Endothelial cell of umbilical vein (primary cell): Measurements from ENCODE around the gene ENAH. TPM values are rescaled to one million over a fixed set of nuclear protein-coding genes. Genes with fewer than 3 reads are reported as not detected.

Experiments used
- BruUV-seq: library from RNA; stranded (reverse); fragments of 400-500 nt; replicated peaks from 2 replicates; lab custom pipeline; 2021; lab: Mats Ljungman, UMichigan
- CTCF ChIA-PET: fragments of 300-600, 350-600 bp; sonication (Branson Sonifier 250); formaldehyde crosslinking; loops from one replicate; lab custom pipeline; 2021; ENCODE audit warnings: antibody characterized with exemption, inconsistent platforms; lab: Charles Lee
- POLR2A ChIA-PET: fragments of 300-600, 350-600 bp; sonication (Branson Sonifier 250); formaldehyde crosslinking; loops from one replicate; lab custom pipeline; 2021; ENCODE audit warnings: antibody characterized with exemption, inconsistent platforms; lab: Charles Lee
- DNase-seq: peaks from one replicate; pipeline ENCODE4 v3.0.0-alpha.2; 2011; ENCODE audit warnings: low read depth, low spot score
- FAIRE-seq: peaks from 2 replicates; lab custom pipeline; 2011; peaks lifted over from hg19 to GRCh38; lab: Jason Lieb, UNC
- H2AFZ ChIP-seq: 2 replicates; pipeline ENCODE4 v1.6.0; 2012; ENCODE audit warnings: low read depth, low read length, control low read depth, inconsistent platforms
- H3K27ac ChIP-seq: 2 replicates; pipeline ENCODE4 v1.5.1; 2011; ENCODE audit warnings: low read depth, mild to moderate bottlenecking, control low read depth, low read length, moderate library complexity; ENCODE audit not compliant: insufficient read depth
- H3K27me3 ChIP-seq, 2 experiments: 2 replicates each; pipeline versions ENCODE4 v1.6.0 to v1.6.1; 2011; ENCODE audit warnings: low read length in 2 of 2, mixed read lengths in 1 of 2; ENCODE audit not compliant: control insufficient read depth in 2 of 2, insufficient read depth in 2 of 2
- H3K36me3 ChIP-seq, 2 experiments: 2 replicates in 1 of 2; 3 replicates in 1 of 2; pipeline ENCODE4 v1.5.1; 2011; ENCODE audit warnings: low read length in 2 of 2, mild to moderate bottlenecking in 1 of 2, moderate library complexity in 1 of 2; ENCODE audit not compliant: control insufficient read depth in 2 of 2, insufficient read depth in 2 of 2; ENCODE audit errors: extremely low read depth in 1 of 2
- H3K4me1 ChIP-seq: 3 replicates; pipeline ENCODE4 v1.5.1; 2011; ENCODE audit warnings: mild to moderate bottlenecking, low read length; ENCODE audit not compliant: control insufficient read depth, insufficient read depth; ENCODE audit errors: extremely low read depth
- H3K4me2 ChIP-seq: 2 replicates; pipeline ENCODE4 v1.6.1; 2011; ENCODE audit warnings: low read length, control low read depth, mixed read lengths; ENCODE audit not compliant: insufficient read depth
- H3K4me3 ChIP-seq, 3 experiments: fragments of 200-600 bp in 1 of 3; sonication (generic), shearing (Covaris generic) in 1 of 3; replicated peaks in 1 of 3; 2 replicates each; pipeline ENCODE4 v1.5.1; 2011 to 2016; ENCODE audit warnings: control low read depth in 3 of 3, low read length in 3 of 3, mild to moderate bottlenecking in 2 of 3, inconsistent platforms in 1 of 3, low read depth in 1 of 3, moderate library complexity in 1 of 3; ENCODE audit not compliant: insufficient read depth in 1 of 3
- H3K79me2 ChIP-seq: 2 replicates; pipeline ENCODE4 v1.6.0; 2012; ENCODE audit warnings: low read length, inconsistent platforms; ENCODE audit not compliant: control insufficient read depth, insufficient read depth
- H3K9ac ChIP-seq: replicated peaks from 2 replicates; pipeline ENCODE3; 2011; ENCODE audit warnings: low read length, control low read depth; ENCODE audit not compliant: insufficient read depth; ENCODE audit errors: extremely low read depth
- H3K9me1 ChIP-seq: replicated peaks from 3 replicates; pipeline ENCODE4 v1.6.0; 2011; ENCODE audit warnings: mild to moderate bottlenecking, low read length; ENCODE audit not compliant: control insufficient read depth, insufficient read depth; ENCODE audit errors: extremely low read depth
- H3K9me3 ChIP-seq: replicated peaks from 2 replicates; pipeline ENCODE4 v1.5.1; 2012; ENCODE audit warnings: low read length, inconsistent platforms; ENCODE audit not compliant: control insufficient read depth, insufficient read depth
- H4K20me1 ChIP-seq: replicated peaks from 2 replicates; pipeline ENCODE3; 2011; ENCODE audit warnings: mild to moderate bottlenecking, low read length; ENCODE audit not compliant: control insufficient read depth, insufficient read depth; ENCODE audit errors: extremely low read depth
- FOS ChIP-seq: IDR thresholded peaks from 2 replicates; pipeline ENCODE4 v1.6.1; 2011; ENCODE audit warnings: mild to moderate bottlenecking, low read length, moderate library complexity, borderline replicate concordance; ENCODE audit not compliant: insufficient read depth
- GATA2 ChIP-seq: IDR thresholded peaks from 2 replicates; pipeline ENCODE4 v1.7.0; 2011; ENCODE audit warnings: low read depth, mild to moderate bottlenecking, moderate library complexity, mixed read lengths, low read length; ENCODE audit not compliant: insufficient read length, insufficient read depth
- JUN ChIP-seq: IDR thresholded peaks from 2 replicates; pipeline ENCODE4 v1.6.1; 2011; ENCODE audit warnings: borderline replicate concordance, low read depth; ENCODE audit not compliant: insufficient read length, insufficient read depth
- MAX ChIP-seq: IDR thresholded peaks from 2 replicates; pipeline ENCODE4 v1.6.1; 2011; ENCODE audit not compliant: insufficient read depth, insufficient read length
- MYC ChIP-seq: IDR thresholded peaks from one replicate; pipeline ENCODE4 v1.6.1; 2011; ENCODE audit warnings: mild to moderate bottlenecking, low read depth, low read length
- POLR2A ChIP-seq: IDR thresholded peaks from 2 replicates; pipeline ENCODE4 v1.6.1; 2012; ENCODE audit warnings: low read depth, mild to moderate bottlenecking, control low read depth, low read length
- POLR2AphosphoS5 ChIP-seq: IDR thresholded peaks from 2 replicates; pipeline ENCODE4 v1.6.1; 2012; ENCODE audit warnings: low read depth, mild to moderate bottlenecking, control low read depth, low read length, moderate library complexity; ENCODE audit not compliant: insufficient read depth
- dilution Hi-C: fragments of 300-500 bp; cut with MboI; formaldehyde crosslinking; loops from one replicate; pipeline ENCODE4 v1.15.0; 2019; ENCODE audit warnings: low sequenced_read_pairs; ENCODE audit not compliant: extremely low pct_ligation_motif_present
- intact Hi-C: fragments of 100-400 bp; cut with micrococcal nuclease; formaldehyde crosslinking; loops from one replicate; pipeline ENCODE4 v1.10.0; 2022
- polyA plus RNA-seq, 4 experiments: library from polyadenylated mRNA; depleted of rRNA in 3 of 4; stranded (reverse) in 3 of 4; unstranded in 1 of 4; fragments of >200 nt; gene quantifications; 2 replicates each; pipeline versions ENCODE4 v1.2.1 to v1.2.3, GENCODE V29; 2011 to 2012; ENCODE audit warnings: missing spikeins in 1 of 4
- total RNA-seq: library from RNA; stranded (reverse); gene quantifications from 2 replicates; pipeline ENCODE4 v1.2.3, GENCODE V29; 2021

ENAH gene
- total and polyA plus RNA-seq, 2 donors (not counting 3 experiments of a cell fraction or from before 2014, with no cell fraction given): 19.9 to 95.6 TPM

- Histone ChIP-seq H3K9me1 (no peaks in the 10 kb centered on the region), H3K27me3 (no peaks in the 10 kb centered on the region), H3K36me3 (no peaks in the 10 kb centered on the region), H2AFZ (no peak overlapping the region), H4K20me1 (no peaks in the 10 kb centered on the region), H3K79me2 (no peaks in the 10 kb centered on the region), H3K27ac (no peak overlapping the region), H3K4me1 (peaks cover 28% of the 10 kb centered on the region), H3K9me3 (no peaks in the 10 kb centered on the region), H3K9ac (no peak overlapping the region), H3K4me2 (no peak overlapping the region), H3K4me3 (no peak overlapping the region)
- dilution Hi-C loops: no loop called here
- intact Hi-C loops: loop anchor here (2.0 kb wide), 2 partner anchors 41 to 51 kb away; no protein-coding TSS in a partner anchor
- CTCF ChIA-PET: interaction anchor here (1.2 kb wide), 1 partner anchor 221 kb away, joined by 3 read pairs; no protein-coding TSS in a partner anchor
- POLR2A ChIA-PET: no interaction called here
- TF ChIP-seq MYC (no peak), GATA2 (no peak), JUN (no peak), MAX (no peak), POLR2A (no peak), FOS (no peak), POLR2AphosphoS5 (no peak)
- BruUV-seq: no TSS peak
- DNase-seq (no peak), FAIRE-seq (no peak)
These were observed 42.8 kb upstream of the ENAH start for GRCh38 chr1:225695578-225696337.
